Endothelial cell of umbilical vein (primary cell): ENCODE results near the gene COL1A1.

Experiments used
- FOS ChIP-seq: IDR thresholded peaks from 2 replicates; pipeline ENCODE4 v1.6.1; 2011; ENCODE audit warnings: mild to moderate bottlenecking, low read length, moderate library complexity, borderline replicate concordance; ENCODE audit not compliant: insufficient read depth
- JUN ChIP-seq: IDR thresholded peaks from 2 replicates; pipeline ENCODE4 v1.6.1; 2011; ENCODE audit warnings: borderline replicate concordance, low read depth; ENCODE audit not compliant: insufficient read length, insufficient read depth
- POLR2A ChIP-seq: IDR thresholded peaks from 2 replicates; pipeline ENCODE4 v1.6.1; 2012; ENCODE audit warnings: low read depth, mild to moderate bottlenecking, control low read depth, low read length
- TF ChIP-seq, protein P1 (sequence below), 2 donors: IDR thresholded peaks; 1 replicate in 1 of 2; 2 replicates in 1 of 2; pipeline ENCODE4 v1.5.1; 2011; ENCODE audit warnings: low read length in 2 of 2, mild to moderate bottlenecking in 2 of 2, moderate library complexity in 2 of 2, control low read depth in 1 of 2, inconsistent platforms in 1 of 2, low read depth in 1 of 2; ENCODE audit not compliant: insufficient read depth in 1 of 2; ENCODE audit errors: extremely low read depth in 1 of 2

DNA sequence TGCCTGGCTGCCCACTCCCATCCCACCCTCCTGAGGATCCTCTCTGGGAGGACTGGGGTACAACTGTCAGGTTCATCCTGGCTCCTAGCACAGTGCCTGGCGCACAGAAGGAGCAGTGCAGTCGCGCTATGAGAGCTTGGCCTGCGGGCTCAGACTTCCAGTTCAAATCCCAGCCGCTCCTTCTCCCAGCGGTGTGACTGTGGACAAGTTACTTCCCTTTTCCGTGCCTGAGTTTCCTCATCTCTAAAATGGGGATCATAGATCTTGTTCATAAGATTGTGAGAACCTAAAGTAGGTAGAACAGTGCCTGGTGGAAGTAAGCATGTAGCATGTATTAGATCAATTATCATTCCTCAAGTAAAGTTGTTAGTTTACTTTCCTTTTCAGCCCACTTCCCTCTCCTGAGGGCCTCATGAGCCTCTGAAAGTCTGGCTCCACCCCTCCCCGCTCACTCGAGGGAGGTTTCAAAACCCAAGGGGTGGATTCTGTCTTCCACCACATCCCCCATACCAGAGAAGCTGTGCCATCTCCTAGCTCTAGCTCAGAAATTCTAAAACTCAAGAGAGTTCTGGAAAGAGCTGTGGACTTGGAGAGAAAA is 19.9 kb upstream of the COL1A1 start:
- no peak for TF ChIP-seq JUN
- TF ChIP-seq, protein P1, sequence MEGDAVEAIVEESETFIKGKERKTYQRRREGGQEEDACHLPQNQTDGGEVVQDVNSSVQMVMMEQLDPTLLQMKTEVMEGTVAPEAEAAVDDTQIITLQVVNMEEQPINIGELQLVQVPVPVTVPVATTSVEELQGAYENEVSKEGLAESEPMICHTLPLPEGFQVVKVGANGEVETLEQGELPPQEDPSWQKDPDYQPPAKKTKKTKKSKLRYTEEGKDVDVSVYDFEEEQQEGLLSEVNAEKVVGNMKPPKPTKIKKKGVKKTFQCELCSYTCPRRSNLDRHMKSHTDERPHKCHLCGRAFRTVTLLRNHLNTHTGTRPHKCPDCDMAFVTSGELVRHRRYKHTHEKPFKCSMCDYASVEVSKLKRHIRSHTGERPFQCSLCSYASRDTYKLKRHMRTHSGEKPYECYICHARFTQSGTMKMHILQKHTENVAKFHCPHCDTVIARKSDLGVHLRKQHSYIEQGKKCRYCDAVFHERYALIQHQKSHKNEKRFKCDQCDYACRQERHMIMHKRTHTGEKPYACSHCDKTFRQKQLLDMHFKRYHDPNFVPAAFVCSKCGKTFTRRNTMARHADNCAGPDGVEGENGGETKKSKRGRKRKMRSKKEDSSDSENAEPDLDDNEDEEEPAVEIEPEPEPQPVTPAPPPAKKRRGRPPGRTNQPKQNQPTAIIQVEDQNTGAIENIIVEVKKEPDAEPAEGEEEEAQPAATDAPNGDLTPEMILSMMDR (IDR thresholded peaks at IDR 0.05; ENCODE audit: extremely low read depth in 1 of 2, insufficient read depth in 1 of 2, low read depth in 1 of 2, low read length in 2 of 2): no peak
- no peak for TF ChIP-seq FOS
- TF ChIP-seq POLR2A: no peak
